Esophagus squamous epithelium (tissue), 5 donors: ENCODE results near the gene ERC2. TPM values are rescaled to one million over a fixed set of nuclear protein-coding genes. Genes with fewer than 3 reads are reported as not detected.

ENCODE experiments used
- DNase-seq: peaks from one replicate; lab custom pipeline; 2025; lab: John Stamatoyannopoulos, UW
- H3K27ac ChIP-seq, 4 donors: fragments of 200-600 bp; sonication (generic); one replicate each; pipeline ENCODE4 v1.5.1; 2016 to 2019; ENCODE audit warnings: mild to moderate bottlenecking in 1 of 4
- H3K27me3 ChIP-seq, 4 donors: fragments of 200-600 bp; sonication (generic); 1 replicate in 3 of 4; 2 replicates in 1 of 4; pipeline versions ENCODE4 v1.5.1 to v1.6.0; 2017 to 2021; ENCODE audit warnings: antibody characterized with exemption in 1 of 4
- H3K36me3 ChIP-seq, 3 donors: fragments of 200-600 bp; sonication (generic); one replicate each; pipeline ENCODE4 v1.5.1; 2016 to 2019
- H3K4me1 ChIP-seq, 3 donors: fragments of 200-600 bp; sonication (generic); one replicate each; pipeline ENCODE4 v1.5.1; 2017 to 2019
- H3K4me3 ChIP-seq, 4 donors: fragments of 200-600 bp; sonication (generic); 1 replicate in 3 of 4; 2 replicates in 1 of 4; pipeline ENCODE4 v1.5.1; 2016 to 2019; ENCODE audit warnings: mild to moderate bottlenecking in 2 of 4, moderate library complexity in 1 of 4
- H3K9me3 ChIP-seq, 3 donors: fragments of 200-600 bp; sonication (generic); one replicate each; pipeline ENCODE4 v1.5.1; 2016 to 2019
- POLR2A ChIP-seq, 4 donors: fragments of 450-650 bp; IDR thresholded peaks; one replicate each; pipeline ENCODE4 v1.6.1; 2017; ENCODE audit warnings: antibody characterized with exemption in 4 of 4, mild to moderate bottlenecking in 4 of 4, moderate library complexity in 3 of 4
- WGBS, 2 donors: methylation state at CpG; one replicate each; pipeline ENCODE4 v1.1.5; 2018; 5-methylcytosine and 5-hydroxymethylcytosine counted together
- intact Hi-C: fragments of 100-400 bp; cut with DNase I; formaldehyde crosslinking; loops from one replicate; pipeline ENCODE4 v1.15.0; 2022
- total RNA-seq, 4 donors: library from RNA; depleted of rRNA; stranded (reverse); fragments of >200 nt; gene quantifications; one replicate each; pipeline ENCODE4 v1.1.0, GENCODE V29; 2016
- TF ChIP-seq, protein P1 (sequence below), 6 experiments: fragments of 450-650 bp in 4 of 6; fragments of 200-600 bp in 2 of 6; sonication (generic) in 2 of 6; IDR thresholded peaks; one replicate each; pipeline ENCODE4 v1.5.1; 2016 to 2019; ENCODE audit warnings: antibody characterized with exemption in 6 of 6, mild to moderate bottlenecking in 4 of 6, moderate library complexity in 4 of 6
- donor health status: DM: yes; HTN: yes; CAD: no.

Gene ERC2
- total RNA-seq, 4 donors from 2014 or later, result 0.12 to 1.9 (median 0.86) TPM

DNA sequence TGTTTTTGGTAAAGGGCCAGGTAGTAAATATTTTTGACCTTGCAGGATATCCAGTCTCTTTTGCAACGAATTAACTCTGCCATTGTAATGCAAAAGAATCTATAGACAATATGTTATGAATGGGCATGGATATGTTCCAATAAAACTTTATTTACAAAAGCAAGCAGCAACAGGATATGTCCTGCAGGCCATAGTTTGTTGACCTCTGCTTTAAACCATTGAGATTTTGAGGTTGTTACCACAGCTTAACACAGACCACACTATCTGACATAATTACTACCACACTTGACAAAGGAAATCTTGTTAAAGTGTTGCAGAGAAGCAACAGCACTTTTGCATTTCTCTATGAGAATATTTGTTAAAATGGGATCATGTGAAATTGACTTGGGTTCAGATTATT, 349.3 kb downstream of the ERC2 start:
- intact Hi-C loops, result no loop called here
- H3K4me1 ChIP-seq, result peaks cover 0 to 19% (median 0%) of the 10 kb centered on the region in 3 donors
- H3K9me3 ChIP-seq, result peaks cover 0 to 20% (median 13%) of the 10 kb centered on the region in 3 donors
- no peak overlapping the region for H3K27ac ChIP-seq
- peaks cover 0 to 4% (median 0%) of the 10 kb centered on the region in 4 donors for H3K27me3 ChIP-seq
- no peaks in the 10 kb centered on the region for H3K36me3 ChIP-seq
- no peak for TF ChIP-seq POLR2A (IDR thresholded peaks at IDR 0.05)
- TF ChIP-seq, protein P1, sequence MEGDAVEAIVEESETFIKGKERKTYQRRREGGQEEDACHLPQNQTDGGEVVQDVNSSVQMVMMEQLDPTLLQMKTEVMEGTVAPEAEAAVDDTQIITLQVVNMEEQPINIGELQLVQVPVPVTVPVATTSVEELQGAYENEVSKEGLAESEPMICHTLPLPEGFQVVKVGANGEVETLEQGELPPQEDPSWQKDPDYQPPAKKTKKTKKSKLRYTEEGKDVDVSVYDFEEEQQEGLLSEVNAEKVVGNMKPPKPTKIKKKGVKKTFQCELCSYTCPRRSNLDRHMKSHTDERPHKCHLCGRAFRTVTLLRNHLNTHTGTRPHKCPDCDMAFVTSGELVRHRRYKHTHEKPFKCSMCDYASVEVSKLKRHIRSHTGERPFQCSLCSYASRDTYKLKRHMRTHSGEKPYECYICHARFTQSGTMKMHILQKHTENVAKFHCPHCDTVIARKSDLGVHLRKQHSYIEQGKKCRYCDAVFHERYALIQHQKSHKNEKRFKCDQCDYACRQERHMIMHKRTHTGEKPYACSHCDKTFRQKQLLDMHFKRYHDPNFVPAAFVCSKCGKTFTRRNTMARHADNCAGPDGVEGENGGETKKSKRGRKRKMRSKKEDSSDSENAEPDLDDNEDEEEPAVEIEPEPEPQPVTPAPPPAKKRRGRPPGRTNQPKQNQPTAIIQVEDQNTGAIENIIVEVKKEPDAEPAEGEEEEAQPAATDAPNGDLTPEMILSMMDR (IDR thresholded peaks at IDR 0.05), result no peak
- 13 to 36% methylated on average over 1 of the region's 1 CpG for WGBS, 2 donors
- no peak for DNase-seq
- H3K4me3 ChIP-seq, result no peak overlapping the region

DNA sequence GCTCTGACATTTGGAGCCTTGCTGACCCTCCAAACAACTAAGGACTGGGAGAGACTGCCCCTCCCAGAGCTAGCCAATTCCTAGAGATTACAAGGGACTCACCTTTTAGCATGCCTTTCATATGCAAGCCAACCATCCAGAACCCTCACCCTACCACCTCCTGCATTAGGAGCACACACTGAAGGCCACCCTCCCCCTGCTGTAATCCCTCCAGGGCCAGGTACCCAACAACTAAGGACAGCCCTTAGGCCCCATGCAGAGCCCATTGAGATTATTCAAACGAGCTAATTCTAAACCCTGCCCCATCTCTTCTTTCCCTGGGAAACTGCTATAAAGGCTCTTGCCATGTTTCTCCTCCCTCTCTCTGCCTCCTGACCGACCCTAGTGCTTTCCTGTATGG, 352.6 kb downstream of the ERC2 start:
- Histone ChIP-seq H3K36me3 (no peaks in the 10 kb centered on the region), H3K27me3 (no peaks in the 10 kb centered on the region), H3K9me3 (peaks cover 0 to 20% (median 13%) of the 10 kb centered on the region in 3 donors), H3K27ac (no peak overlapping the region), H3K4me3 (no peak overlapping the region), H3K4me1 (peaks cover 0 to 19% (median 0%) of the 10 kb centered on the region in 3 donors)
- intact Hi-C loops, result no loop called here
- no peak for DNase-seq
- TF ChIP-seq, protein P1 (IDR thresholded peaks at IDR 0.05), result no peak
- TF ChIP-seq POLR2A (IDR thresholded peaks at IDR 0.05), result no peak
- WGBS, 2 donors, result 48 to 78% methylated on average over 2 of the region's 2 CpGs

DNA sequence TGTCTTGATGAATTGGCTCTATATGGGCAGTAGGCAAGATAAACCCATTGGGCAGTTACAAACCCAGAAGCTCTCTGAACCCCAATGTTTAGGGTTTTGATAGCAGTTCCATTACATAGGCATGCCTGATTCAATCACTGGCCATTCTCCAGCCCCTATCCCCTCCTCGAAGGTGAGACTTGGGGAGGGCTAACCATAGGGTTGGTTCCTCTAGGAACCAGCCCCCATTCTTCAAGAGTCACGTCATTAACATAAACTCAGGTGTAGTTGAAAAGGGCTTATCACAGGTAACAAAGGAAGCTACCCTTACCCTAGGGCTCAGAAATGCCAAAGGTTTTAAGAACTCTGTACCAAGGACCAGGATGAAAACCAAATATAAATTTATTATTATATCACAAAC, 353.1 kb downstream of the ERC2 start:
- Histone ChIP-seq H3K9me3 (peaks cover 0 to 20% (median 13%) of the 10 kb centered on the region in 3 donors), H3K27ac (no peak overlapping the region), H3K36me3 (no peaks in the 10 kb centered on the region), H3K4me3 (no peak overlapping the region), H3K27me3 (no peaks in the 10 kb centered on the region), H3K4me1 (peaks cover 0 to 15% (median 0%) of the 10 kb centered on the region in 3 donors)
- WGBS, 2 donors, result 54 to 69% methylated on average over 2 of the region's 2 CpGs
- no peak for TF ChIP-seq POLR2A (IDR thresholded peaks at IDR 0.05)
- TF ChIP-seq, protein P1 (IDR thresholded peaks at IDR 0.05), result no peak
- intact Hi-C loops, result no loop called here
- no peak for DNase-seq

DNA sequence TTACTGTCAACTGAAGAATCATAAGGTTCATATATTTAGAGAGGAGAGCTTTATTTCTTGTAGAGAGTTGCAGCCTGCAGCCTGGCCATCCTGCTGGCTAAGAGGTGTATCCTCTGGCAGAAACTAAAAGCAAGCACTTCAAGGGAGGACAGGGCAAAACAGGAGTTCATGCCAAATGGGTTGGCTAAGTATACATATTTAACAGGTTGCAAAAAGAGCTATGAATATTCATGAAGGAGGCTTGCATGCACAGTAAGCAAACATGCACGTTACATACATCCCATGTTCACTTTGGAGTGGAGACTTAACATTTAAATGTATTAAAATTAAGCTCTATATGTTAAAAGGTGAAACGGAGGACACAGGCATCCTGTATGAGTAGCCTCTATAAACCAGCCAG, 354.4 kb downstream of the ERC2 start:
- Histone ChIP-seq H3K36me3 (no peaks in the 10 kb centered on the region), H3K27ac (no peak overlapping the region), H3K27me3 (no peaks in the 10 kb centered on the region), H3K4me3 (no peak overlapping the region), H3K9me3 (peaks cover 0 to 20% (median 13%) of the 10 kb centered on the region in 3 donors), H3K4me1 (peaks cover 0 to 3% (median 0%) of the 10 kb centered on the region in 3 donors)
- intact Hi-C loops, result no loop called here
- no peak for DNase-seq
- TF ChIP-seq POLR2A (IDR thresholded peaks at IDR 0.05), result no peak
- TF ChIP-seq, protein P1 (IDR thresholded peaks at IDR 0.05), result no peak
- 84 to 88% methylated on average over 2 of the region's 2 CpGs for WGBS, 2 donors

DNA sequence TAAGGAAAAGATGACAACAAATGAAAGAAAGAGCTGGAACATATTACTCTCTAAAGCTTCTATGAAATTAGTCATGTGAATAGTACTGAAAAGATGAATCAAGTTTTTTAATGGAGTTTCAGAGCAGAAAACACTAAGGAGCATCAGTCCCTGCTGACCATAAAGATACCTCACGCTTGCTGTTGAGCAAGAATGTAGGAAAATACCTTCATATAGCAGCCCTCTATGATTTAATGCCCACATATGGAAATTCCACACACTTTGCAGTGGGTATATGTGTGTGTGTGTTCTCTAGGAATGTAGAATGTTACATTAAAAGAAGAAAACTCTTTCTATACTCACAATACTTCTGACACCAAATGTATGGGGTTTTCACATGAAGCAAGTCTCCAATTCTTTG, 355.0 kb downstream of the ERC2 start:
- Histone ChIP-seq H3K4me3 (no peak overlapping the region), H3K27ac (no peak overlapping the region), H3K9me3 (peaks cover 0 to 20% (median 13%) of the 10 kb centered on the region in 3 donors), H3K36me3 (no peaks in the 10 kb centered on the region), H3K27me3 (no peaks in the 10 kb centered on the region), H3K4me1 (no peaks in the 10 kb centered on the region)
- DNase-seq, result no peak
- TF ChIP-seq POLR2A (IDR thresholded peaks at IDR 0.05), result no peak
- TF ChIP-seq, protein P1 (IDR thresholded peaks at IDR 0.05), result no peak
- intact Hi-C loops, result no loop called here
- 63 to 84% methylated on average over 1 of the region's 1 CpG for WGBS, 2 donors
